K562 (cell line): Measurements from ENCODE around the gene LAT. TPM values are rescaled to one million over a fixed set of nuclear protein-coding genes. Genes with fewer than 3 reads are reported as not detected.

ENCODE experiments used
- ARID1B ChIP-seq: fragments of 450-650 bp; IDR thresholded peaks from 2 replicates; pipeline ENCODE4 v1.6.1; 2016; ENCODE audit warnings: antibody characterized with exemption, mild to moderate bottlenecking, inconsistent platforms
- ATF1 ChIP-seq, 2 experiments: fragments of 450-650 bp in 1 of 2; IDR thresholded peaks; 2 replicates each; pipeline ENCODE4 v1.6.1; 2016; ENCODE audit warnings: missing compliant biosample characterization in 1 of 2, missing genetic modification characterization in 1 of 2
- ATF7 ChIP-seq: fragments of 450-650 bp; IDR thresholded peaks from 2 replicates; pipeline ENCODE4 v1.7.1; 2014; ENCODE audit warnings: mild to moderate bottlenecking, moderate library complexity
- CAMTA2 ChIP-seq: fragments of 250-450 bp; sonication (Bioruptor Pico); conservative IDR thresholded peaks from 2 replicates; pipeline ENCODE4 v1.5.1; 2022
- CBFA2T2 ChIP-seq: fragments of 450-650 bp; conservative IDR thresholded peaks from 2 replicates; pipeline ENCODE4 v1.6.1; 2017; ENCODE audit warnings: mild to moderate bottlenecking
- CREM ChIP-seq: IDR thresholded peaks from 2 replicates; pipeline ENCODE4 v1.6.1; 2014; ENCODE audit warnings: antibody characterized with exemption, low read depth
- CXXC5 ChIP-seq: fragments of 250-450 bp; sonication (Bioruptor Pico); IDR thresholded peaks from 2 replicates; pipeline ENCODE4 v1.8.0; 2022; ENCODE audit warnings: inconsistent platforms, mild to moderate bottlenecking, moderate library complexity
- ELF2 ChIP-seq: fragments of 250-450 bp; sonication (Bioruptor Pico); IDR thresholded peaks from 2 replicates; pipeline ENCODE4 v1.5.0; 2021; ENCODE audit warnings: mild to moderate bottlenecking
- ELF4 ChIP-seq: fragments of 450-650 bp; formaldehyde crosslinking; IDR thresholded peaks from 2 replicates; pipeline ENCODE4 v1.4.0; 2022; ENCODE audit warnings: missing genetic modification characterization
- HMBOX1 ChIP-seq: sonication (generic); IDR thresholded peaks from 2 replicates; pipeline ENCODE4 v1.6.1; 2016
- ILF3 ChIP-seq: fragments of 450-650 bp; IDR thresholded peaks from 2 replicates; pipeline ENCODE4 v1.6.1; 2018; ENCODE audit warnings: antibody characterized with exemption, mild to moderate bottlenecking, moderate library complexity, borderline replicate concordance
- KHSRP ChIP-seq: fragments of 450-650 bp; IDR thresholded peaks from 2 replicates; pipeline ENCODE4 v1.6.1; 2017
- MIER1 ChIP-seq: fragments of 450-650 bp; IDR thresholded peaks from 2 replicates; pipeline ENCODE4 v1.6.1; 2016; ENCODE audit warnings: antibody characterized with exemption, mild to moderate bottlenecking, low read depth
- MNT ChIP-seq, 2 experiments: fragments of 450-650 bp; conservative IDR thresholded peaks; 2 replicates each; pipeline ENCODE4 v1.6.1; 2017; ENCODE audit warnings: mild to moderate bottlenecking in 2 of 2, moderate library complexity in 2 of 2
- NEUROD1 ChIP-seq: fragments of 150-350 bp; IDR thresholded peaks from 2 replicates; pipeline ENCODE4 v1.6.1; 2014; ENCODE audit warnings: borderline replicate concordance, low read length, low read depth; ENCODE audit not compliant: partially characterized antibody
- NUFIP1 ChIP-seq: fragments of 450-650 bp; IDR thresholded peaks from 2 replicates; pipeline ENCODE4 v1.6.1; 2018; ENCODE audit not compliant: partially characterized antibody
- POLR2AphosphoS2 ChIP-seq: IDR thresholded peaks from 2 replicates; pipeline ENCODE4 v1.6.1; 2012; ENCODE audit warnings: low read length, improper control_type of control experiment
- POLR2H ChIP-seq: IDR thresholded peaks from 2 replicates; pipeline ENCODE4 v1.6.1; 2016; ENCODE audit warnings: missing genetic modification characterization, low read depth, mild to moderate bottlenecking, control low read depth, missing compliant biosample characterization, moderate library complexity
- POLR3A ChIP-seq: IDR thresholded peaks from 2 replicates; pipeline ENCODE4 v1.6.1; 2011; ENCODE audit warnings: borderline replicate concordance, mild to moderate bottlenecking, moderate library complexity; ENCODE audit not compliant: insufficient read length, insufficient read depth; ENCODE audit errors: extremely low read depth
- SUPT5H ChIP-seq: fragments of 450-650 bp; IDR thresholded peaks from 2 replicates; pipeline ENCODE4 v1.6.1; 2016
- ZBTB12 ChIP-seq: fragments of 250-450 bp; sonication (Bioruptor Pico); IDR thresholded peaks from 2 replicates; pipeline ENCODE4 v1.4.0; 2020
- ZBTB8A ChIP-seq: fragments of 450-650 bp; IDR thresholded peaks from 2 replicates; pipeline ENCODE4 v1.6.1; 2018; ENCODE audit warnings: mild to moderate bottlenecking, moderate library complexity; ENCODE audit not compliant: partially characterized antibody
- ZNF408 ChIP-seq: fragments of 250-450 bp; sonication (Bioruptor Pico); IDR thresholded peaks from 2 replicates; pipeline ENCODE4 v1.4.0; 2020; ENCODE audit warnings: low read depth, mild to moderate bottlenecking, moderate library complexity
- ZNF57 ChIP-seq: fragments of 450-650 bp; formaldehyde crosslinking; IDR thresholded peaks from 2 replicates; pipeline ENCODE4 v1.4.0; 2020; ENCODE audit warnings: mild to moderate bottlenecking, moderate library complexity
- ZNF639 ChIP-seq, 2 experiments: fragments of 200-800 bp in 1 of 2; sonication (Bioruptor generic) in 1 of 2; sonication (generic) in 1 of 2; formaldehyde crosslinking in 1 of 2; IDR thresholded peaks in 1 of 2; conservative IDR thresholded peaks in 1 of 2; 2 replicates each; pipeline versions ENCODE4 v1.5.0 to v1.6.1; 2016 to 2020; ENCODE audit warnings: missing compliant biosample characterization in 1 of 2, missing genetic modification characterization in 1 of 2, missing genetic modification reagents in 1 of 2
- polyA plus RNA-seq, 8 experiments: library from polyadenylated mRNA; depleted of rRNA in 4 of 8; stranded (reverse) in 5 of 8; unstranded in 3 of 8; fragments of >200 nt; fragmentation: Nextera tagmentation in 2 of 8; fragmentation: Illumina TruSeq in 1 of 8; extraction: Ambion mirVana in 2 of 8; extraction: Trizol in 1 of 8; gene quantifications; 2 replicates each; pipeline versions ENCODE4 v1.2.1 to v1.2.3, GENCODE V29; 2011 to 2014; ENCODE audit warnings: inconsistent platforms in 1 of 8, missing spikeins in 1 of 8
- total RNA-seq, 7 experiments: library from RNA; depleted of rRNA in 6 of 7; stranded (reverse); fragments of >200 nt in 6 of 7; fragmentation: Illumina TruSeq in 2 of 7; extraction: Trizol in 2 of 7; gene quantifications; 2 replicates each; pipeline versions ENCODE4 v1.2.1 to v1.2.3, GENCODE V29; 2011 to 2021; ENCODE audit warnings: low replicate concordance in 1 of 7

Gene LAT
- total and polyA plus RNA-seq, 9 of the 15 experiments (the other 6 are each of a cell fraction or from before 2014, with no cell fraction given): 0.40 to 4.2 (median 1.3) TPM

- TF ChIP-seq MNT (conservative IDR thresholded peaks at IDR 0.05) (peak; percentile 78 to 89), CAMTA2 (CRISPR knock-in tag) (no peak), ZNF639 (CRISPR knock-in tag; conservative IDR thresholded peaks at IDR 0.05 in 1 of 2, IDR thresholded peaks at IDR 0.05 in 1 of 2) (peak in 1 of 2 experiments; percentile 94; a peak in 2 of 4 replicates), POLR2H (tag) (peak; percentile 40; the same call in 1 of the 2 replicates), KHSRP (no peak), ZBTB8A (no peak), POLR2AphosphoS2 (no peak), ARID1B (no peak), ZBTB12 (CRISPR knock-in tag) (peak; percentile 61), MIER1 (no peak), POLR3A (no peak), ATF7 (peak; percentile 87), HMBOX1 (no peak), ZNF408 (no peak), ELF4 (CRISPR knock-in tag) (no peak), CREM (peak; percentile 83), ELF2 (CRISPR knock-in tag) (no peak; the same call in 1 of the 2 replicates), CXXC5 (CRISPR knock-in tag) (peak; percentile 93), ATF1 (CRISPR knock-in tag; IDR thresholded peaks at IDR 0.05) (0 out of 2 replicates have a peak, but pooled peaks have one; percentile 37), ATF1 (tag; IDR thresholded peaks at IDR 0.05) (peak; percentile 94), SUPT5H (peak; percentile 88), NEUROD1 (peak; percentile 95), ZNF57 (CRISPR knock-in tag) (no peak), ILF3 (no peak), NUFIP1 (no peak), CBFA2T2 (no peak)
These were observed 34.0 kb upstream of the LAT start, which contains the start of gene NFATC2IP (continued) for GRCh38 chr16:28950648-28951409.
